ENCODE data around the gene PPP1R3G.
"Not testable (repeated sequence)": the region's sequence is repeated elsewhere in the genome, so short reads cannot be mapped to it uniquely, and the experiment has no call there.

The PPP1R3G gene

GRCh38 chr6:5120011-5120410 lies 34.9 kb downstream of the PPP1R3G start:
- no peak for DNase-seq (ENCODE audit: low read depth)

- not testable (repeated sequence) for DNase-seq (ENCODE audit: low read depth)
Observed at GRCh38 chr6:5120543-5120942, 35.4 kb downstream of the PPP1R3G start.

GRCh38 chr6:5121479-5121878 lies 36.3 kb downstream of the PPP1R3G start:
- DNase-seq (ENCODE audit: low read depth) = no peak

- DNase-seq (ENCODE audit: low read depth) = no peak
Observed at GRCh38 chr6:5121956-5122355, 36.8 kb downstream of the PPP1R3G start.

GRCh38 chr6:5122504-5123112 lies 37.5 kb downstream of the PPP1R3G start:
- no peak for DNase-seq (ENCODE audit: low read depth)

- DNase-seq (ENCODE audit: low read depth) = no peak
Observed at GRCh38 chr6:5123296-5124143, 38.4 kb downstream of the PPP1R3G start.

GRCh38 chr6:5124526-5124925 lies 39.4 kb downstream of the PPP1R3G start:
- no peak for DNase-seq (ENCODE audit: low read depth)

GRCh38 chr6:5125152-5126006 lies 40.2 kb downstream of the PPP1R3G start:
- no peak for DNase-seq (ENCODE audit: low read depth)

- no peak for DNase-seq (ENCODE audit: low read depth)
Observed at GRCh38 chr6:5126214-5126613, 41.1 kb downstream of the PPP1R3G start.

- no peak for DNase-seq (ENCODE audit: low read depth)
Observed at GRCh38 chr6:5127106-5127687, 42.1 kb downstream of the PPP1R3G start.

- DNase-seq (ENCODE audit: low read depth) = no peak
Observed at GRCh38 chr6:5128351-5128750, 43.2 kb downstream of the PPP1R3G start.

- no peak for DNase-seq (ENCODE audit: low read depth)
Observed at GRCh38 chr6:5130135-5130866, 45.2 kb downstream of the PPP1R3G start.

GRCh38 chr6:5132731-5133130 lies 47.6 kb downstream of the PPP1R3G start:
- no peak for DNase-seq (ENCODE audit: low read depth)

- DNase-seq (ENCODE audit: low read depth) = no peak
Observed at GRCh38 chr6:5133943-5134342, 48.8 kb downstream of the PPP1R3G start.

GRCh38 chr6:5135788-5136376 lies 50.7 kb downstream of the PPP1R3G start:
- DNase-seq (ENCODE audit: low read depth) = peak; percentile 35

GRCh38 chr6:5136851-5137250 lies 51.7 kb downstream of the PPP1R3G start:
- DNase-seq (ENCODE audit: low read depth) = no peak

Measured in CMK (cell line).